Skeletal muscle satellite cell (primary cell): Measurements from ENCODE around the gene UBAC2. TPM values are rescaled to one million over a fixed set of nuclear protein-coding genes. Genes with fewer than 3 reads are reported as not detected.

Experiments
- H3K27me3 ChIP-seq: 2 replicates; pipeline ENCODE4 v1.7.0; 2013; ENCODE audit warnings: low read length; ENCODE audit not compliant: control insufficient read depth, insufficient read depth
- H3K36me3 ChIP-seq: 2 replicates; pipeline ENCODE4 v1.7.0; 2013; ENCODE audit warnings: mild to moderate bottlenecking, control low read depth, low read length; ENCODE audit not compliant: insufficient read depth
- H3K4me1 ChIP-seq: 2 replicates; pipeline ENCODE4 v1.7.0; 2013; ENCODE audit warnings: low read length; ENCODE audit not compliant: control insufficient read depth, insufficient read depth
- H3K4me2 ChIP-seq: 2 replicates; pipeline ENCODE4 v1.7.0; 2013; ENCODE audit warnings: mild to moderate bottlenecking, low read length
- H3K4me3 ChIP-seq: 2 replicates; pipeline ENCODE4 v1.7.0; 2013; ENCODE audit warnings: low read length
- H3K9ac ChIP-seq: 2 replicates; pipeline ENCODE4 v1.7.0; 2013; ENCODE audit warnings: mild to moderate bottlenecking, low read depth, low read length, moderate library complexity
- H3K9me3 ChIP-seq: replicated peaks from 2 replicates; pipeline ENCODE4 v1.7.0; 2013; ENCODE audit warnings: mild to moderate bottlenecking, control low read depth, low read length
- small RNA-seq: library from RNA; depleted of rRNA; stranded (forward); fragments of <200 nt; gene quantifications from one replicate; pipeline ENCODE3, GENCODE V24; 2012

UBAC2 gene

DNA sequence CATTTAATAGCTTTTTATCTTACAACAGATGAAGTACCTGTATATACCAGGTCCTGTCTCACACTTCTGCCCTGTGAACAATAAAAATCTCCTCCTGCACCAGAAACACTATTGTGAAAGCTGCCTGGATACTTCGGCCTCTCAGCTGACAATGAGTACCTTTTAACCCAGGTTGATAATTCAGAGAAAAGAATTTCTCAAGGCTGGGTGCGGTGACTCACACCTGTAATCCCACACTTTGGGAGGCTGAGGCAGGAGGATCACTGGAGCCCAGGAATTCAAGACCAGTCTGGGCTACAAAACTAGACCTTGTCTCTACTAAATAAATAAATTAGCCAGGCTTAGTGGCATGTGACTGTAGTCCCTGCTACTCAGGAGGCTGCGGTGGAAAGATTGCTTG lies 235.3 kb downstream of the UBAC2 start:
- Histone ChIP-seq H3K9ac (no peak overlapping the region), H3K9me3 (no peaks in the 10 kb centered on the region), H3K27me3 (peaks cover 30% of the 10 kb centered on the region), H3K4me3 (no peak overlapping the region), H3K4me1 (peaks cover 14% of the 10 kb centered on the region), H3K4me2 (no peak overlapping the region), H3K36me3 (no peaks in the 10 kb centered on the region)

Small RNA genes within 50 kb of the gene (small RNA-seq; reads per million reads assigned to genes)
- gene MIR623 (not detected), gene RN7SKP9 (0.21 reads per million)
